ENCODE measurements around the gene USP24.

DNA sequence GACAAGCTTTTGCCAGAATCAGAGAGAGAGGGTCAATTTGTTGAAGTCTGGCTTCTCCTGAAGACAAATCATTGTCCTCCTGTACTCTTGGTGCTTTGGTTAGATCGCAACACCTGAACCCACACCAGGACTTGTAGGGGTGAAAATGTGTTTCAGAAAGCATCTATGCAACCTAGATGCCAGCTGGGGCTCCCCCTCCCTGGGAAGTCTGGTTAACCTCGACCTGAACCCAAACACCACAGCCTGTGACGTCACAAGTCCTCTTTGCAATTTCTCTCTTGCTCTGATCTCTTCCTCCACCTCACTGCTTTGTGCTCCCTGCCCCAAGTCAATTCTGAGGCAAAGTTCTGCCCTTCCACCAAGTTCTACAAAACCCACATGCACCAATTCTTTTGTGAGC is 42.8 kb upstream of the USP24 start:
- TF ChIP-seq POLR2A (IDR thresholded peaks at IDR 0.05; ENCODE audit: low read depth, low read length): no peak
- no peak for TF ChIP-seq CTCF (IDR thresholded peaks at IDR 0.05; ENCODE audit: extremely low read depth in 1 of 2, insufficient read depth in 1 of 2, low read depth in 1 of 2, low read length in 2 of 2)
- no peak for TF ChIP-seq EZH2 (IDR thresholded peaks at IDR 0.05; ENCODE audit: borderline replicate concordance, low read depth, low read length, severe bottlenecking)

All from endothelial cell of umbilical vein (primary cell).